Measurements from ENCODE around the gene DPP6.

GRCh38 chr7:154579711-154580110, 527.5 kb downstream of the DPP6 start:
- TF ChIP-seq, protein P1, sequence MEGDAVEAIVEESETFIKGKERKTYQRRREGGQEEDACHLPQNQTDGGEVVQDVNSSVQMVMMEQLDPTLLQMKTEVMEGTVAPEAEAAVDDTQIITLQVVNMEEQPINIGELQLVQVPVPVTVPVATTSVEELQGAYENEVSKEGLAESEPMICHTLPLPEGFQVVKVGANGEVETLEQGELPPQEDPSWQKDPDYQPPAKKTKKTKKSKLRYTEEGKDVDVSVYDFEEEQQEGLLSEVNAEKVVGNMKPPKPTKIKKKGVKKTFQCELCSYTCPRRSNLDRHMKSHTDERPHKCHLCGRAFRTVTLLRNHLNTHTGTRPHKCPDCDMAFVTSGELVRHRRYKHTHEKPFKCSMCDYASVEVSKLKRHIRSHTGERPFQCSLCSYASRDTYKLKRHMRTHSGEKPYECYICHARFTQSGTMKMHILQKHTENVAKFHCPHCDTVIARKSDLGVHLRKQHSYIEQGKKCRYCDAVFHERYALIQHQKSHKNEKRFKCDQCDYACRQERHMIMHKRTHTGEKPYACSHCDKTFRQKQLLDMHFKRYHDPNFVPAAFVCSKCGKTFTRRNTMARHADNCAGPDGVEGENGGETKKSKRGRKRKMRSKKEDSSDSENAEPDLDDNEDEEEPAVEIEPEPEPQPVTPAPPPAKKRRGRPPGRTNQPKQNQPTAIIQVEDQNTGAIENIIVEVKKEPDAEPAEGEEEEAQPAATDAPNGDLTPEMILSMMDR (IDR thresholded peaks at IDR 0.05): no peak
- TF ChIP-seq MAZ (IDR thresholded peaks at IDR 0.05; ENCODE audit: borderline replicate concordance, low read depth, low read length) (no peak), POLR2A (IDR thresholded peaks at IDR 0.05; ENCODE audit: low read length) (no peak), RCOR1 (IDR thresholded peaks at IDR 0.05; ENCODE audit: low read depth, low read length) (no peak), RNF2 (IDR thresholded peaks at IDR 0.05; ENCODE audit: borderline replicate concordance, low read depth) (no peak), CHD2 (IDR thresholded peaks at IDR 0.05; ENCODE audit: low read length, partially characterized antibody) (no peak), RFX5 (IDR thresholded peaks at IDR 0.05) (no peak), NFE2L2 (conservative IDR thresholded peaks at IDR 0.05; ENCODE audit: low read length) (no peak), CBX2 (IDR thresholded peaks at IDR 0.05; ENCODE audit: borderline replicate concordance, low read depth) (no peak), HOXA7 (CRISPR knock-in tag; IDR thresholded peaks at IDR 0.05) (no peak), EHF (CRISPR knock-in tag; IDR thresholded peaks at IDR 0.05) (no peak)
- TF ChIP-seq, protein P2, sequence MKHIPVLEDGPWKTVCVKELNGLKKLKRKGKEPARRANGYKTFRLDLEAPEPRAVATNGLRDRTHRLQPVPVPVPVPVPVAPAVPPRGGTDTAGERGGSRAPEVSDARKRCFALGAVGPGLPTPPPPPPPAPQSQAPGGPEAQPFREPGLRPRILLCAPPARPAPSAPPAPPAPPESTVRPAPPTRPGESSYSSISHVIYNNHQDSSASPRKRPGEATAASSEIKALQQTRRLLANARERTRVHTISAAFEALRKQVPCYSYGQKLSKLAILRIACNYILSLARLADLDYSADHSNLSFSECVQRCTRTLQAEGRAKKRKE (CRISPR knock-in tag; IDR thresholded peaks at IDR 0.05; ENCODE audit: low read depth): no peak
